AG09309 (cell line): ENCODE measurements around the gene ETV3.

Experiments
- DNase-seq: peaks from one replicate; pipeline ENCODE4 v3.0.0-alpha.2; 2010; ENCODE audit warnings: low read depth
- H3K4me3 ChIP-seq: 2 replicates; pipeline ENCODE4 v1.5.1; 2011; ENCODE audit warnings: mild to moderate bottlenecking, low read depth, low read length, moderate library complexity; ENCODE audit not compliant: control insufficient read depth
- TF ChIP-seq, protein P1 (sequence below): IDR thresholded peaks from 2 replicates; pipeline ENCODE4 v1.5.1; 2011; ENCODE audit warnings: mild to moderate bottlenecking, low read depth, low read length, inconsistent platforms; ENCODE audit not compliant: insufficient read depth, control insufficient read depth; ENCODE audit errors: missing control alignments

The ETV3 gene

DNA sequence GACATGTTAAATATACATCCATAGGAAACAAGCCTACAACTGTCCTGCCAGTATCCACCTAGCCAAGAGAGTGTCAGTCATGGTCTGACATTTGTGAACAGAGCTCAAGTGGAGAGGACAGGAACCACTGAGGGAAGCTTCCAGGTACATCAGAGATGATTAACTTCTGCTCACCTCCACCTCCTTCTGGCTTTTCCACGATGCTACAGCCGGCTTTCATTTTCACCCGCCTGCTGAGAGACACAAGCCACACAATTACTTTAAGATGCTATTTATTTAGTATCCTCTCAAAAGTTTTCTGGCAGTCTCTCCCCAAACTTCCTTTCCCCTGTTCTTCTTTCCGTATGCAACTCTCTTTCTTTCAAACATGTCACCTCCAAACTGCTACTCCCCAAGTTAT, 2.1 kb downstream of the ETV3 start:
- TF ChIP-seq, protein P1, sequence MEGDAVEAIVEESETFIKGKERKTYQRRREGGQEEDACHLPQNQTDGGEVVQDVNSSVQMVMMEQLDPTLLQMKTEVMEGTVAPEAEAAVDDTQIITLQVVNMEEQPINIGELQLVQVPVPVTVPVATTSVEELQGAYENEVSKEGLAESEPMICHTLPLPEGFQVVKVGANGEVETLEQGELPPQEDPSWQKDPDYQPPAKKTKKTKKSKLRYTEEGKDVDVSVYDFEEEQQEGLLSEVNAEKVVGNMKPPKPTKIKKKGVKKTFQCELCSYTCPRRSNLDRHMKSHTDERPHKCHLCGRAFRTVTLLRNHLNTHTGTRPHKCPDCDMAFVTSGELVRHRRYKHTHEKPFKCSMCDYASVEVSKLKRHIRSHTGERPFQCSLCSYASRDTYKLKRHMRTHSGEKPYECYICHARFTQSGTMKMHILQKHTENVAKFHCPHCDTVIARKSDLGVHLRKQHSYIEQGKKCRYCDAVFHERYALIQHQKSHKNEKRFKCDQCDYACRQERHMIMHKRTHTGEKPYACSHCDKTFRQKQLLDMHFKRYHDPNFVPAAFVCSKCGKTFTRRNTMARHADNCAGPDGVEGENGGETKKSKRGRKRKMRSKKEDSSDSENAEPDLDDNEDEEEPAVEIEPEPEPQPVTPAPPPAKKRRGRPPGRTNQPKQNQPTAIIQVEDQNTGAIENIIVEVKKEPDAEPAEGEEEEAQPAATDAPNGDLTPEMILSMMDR: no peak
- H3K4me3 ChIP-seq: no peak overlapping the region; the same call in 1 of the 2 replicates
- DNase-seq: no peak

DNA sequence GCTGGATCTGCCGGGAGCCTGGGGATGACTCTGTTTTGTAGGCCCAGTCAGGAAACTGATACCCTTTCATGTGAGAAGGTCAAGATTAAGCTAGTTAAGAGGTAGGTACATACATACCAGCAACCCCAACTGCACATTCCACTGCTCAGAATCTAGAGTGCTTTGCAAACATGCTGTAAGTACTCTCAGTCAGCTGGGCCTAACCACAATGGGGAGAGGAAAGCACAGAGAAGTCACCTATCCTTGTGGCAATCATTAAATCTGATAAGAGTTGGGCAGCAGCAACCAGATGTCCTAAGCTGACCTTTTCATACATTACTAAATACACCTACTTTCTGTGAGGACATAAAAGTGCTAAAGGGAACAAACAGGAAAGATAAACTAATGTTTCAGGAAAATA, 2.5 kb downstream of the ETV3 start:
- no peak for DNase-seq
- no peak overlapping the region for H3K4me3 ChIP-seq
- TF ChIP-seq, protein P1: no peak

DNA sequence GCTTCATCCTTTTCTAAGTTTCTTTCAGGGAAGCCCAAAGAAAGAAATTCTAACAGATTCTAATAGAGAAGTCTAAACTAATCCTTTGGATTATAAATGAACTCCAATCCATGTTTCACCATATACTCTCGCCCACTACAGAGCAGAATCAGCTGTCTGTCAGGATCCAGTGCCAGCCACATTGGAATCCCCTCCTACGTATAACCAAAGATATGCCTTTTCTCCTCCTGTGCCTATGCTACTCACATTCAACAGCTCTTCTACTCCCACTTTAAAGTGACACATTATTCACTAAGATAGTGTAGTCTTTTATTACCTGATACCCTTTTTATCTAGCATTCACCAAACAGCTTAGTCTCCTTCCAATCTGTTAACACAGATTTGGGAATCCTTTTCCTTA, 3.1 kb downstream of the ETV3 start:
- no peak overlapping the region for H3K4me3 ChIP-seq
- TF ChIP-seq, protein P1: no peak
- no peak for DNase-seq

DNA sequence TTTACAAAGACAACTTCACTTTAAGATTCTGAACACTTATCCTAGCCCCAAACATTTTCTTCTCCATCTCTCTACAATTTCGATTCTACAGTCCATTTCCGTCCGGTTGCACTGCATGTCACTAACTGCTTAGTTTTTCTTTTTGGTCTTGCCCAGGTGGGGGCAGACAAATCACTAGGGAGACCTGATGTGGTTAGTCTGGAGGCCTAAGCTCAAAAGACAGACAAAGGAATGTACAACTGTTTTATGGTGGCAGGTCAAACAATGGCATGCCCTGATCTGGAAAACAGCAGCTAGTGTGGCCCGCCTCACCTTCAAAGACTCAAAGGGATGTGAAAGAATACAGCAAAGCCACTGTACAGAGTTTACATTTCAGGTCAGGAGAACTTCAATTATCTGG, 3.8 kb downstream of the ETV3 start:
- DNase-seq: no peak
- TF ChIP-seq, protein P1: no peak

DNA sequence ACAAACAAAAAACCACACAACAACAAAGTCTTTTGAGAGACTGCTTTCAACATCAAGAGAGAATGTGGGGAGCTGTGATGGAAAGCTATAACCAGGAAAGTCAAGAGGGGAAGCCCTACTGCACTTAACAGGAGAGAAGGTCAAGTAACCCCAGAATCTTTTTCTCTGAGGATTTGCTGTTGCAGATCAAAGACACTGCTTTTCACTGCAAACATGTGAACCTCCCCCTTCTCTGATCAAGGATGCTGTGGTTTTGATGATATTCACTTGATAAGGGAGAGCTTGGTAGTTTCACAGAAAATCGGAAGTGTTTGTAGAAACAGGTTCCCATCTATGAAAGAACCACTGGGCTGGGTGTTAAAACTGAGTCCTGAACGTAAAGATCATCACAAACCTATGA, 4.8 kb downstream of the ETV3 start:
- no peak overlapping the region for H3K4me3 ChIP-seq
- TF ChIP-seq, protein P1: no peak
- no peak for DNase-seq

More for the DNA sequence above, 3.8 kb downstream of the ETV3 start:
- no peak overlapping the region for H3K4me3 ChIP-seq

DNA sequence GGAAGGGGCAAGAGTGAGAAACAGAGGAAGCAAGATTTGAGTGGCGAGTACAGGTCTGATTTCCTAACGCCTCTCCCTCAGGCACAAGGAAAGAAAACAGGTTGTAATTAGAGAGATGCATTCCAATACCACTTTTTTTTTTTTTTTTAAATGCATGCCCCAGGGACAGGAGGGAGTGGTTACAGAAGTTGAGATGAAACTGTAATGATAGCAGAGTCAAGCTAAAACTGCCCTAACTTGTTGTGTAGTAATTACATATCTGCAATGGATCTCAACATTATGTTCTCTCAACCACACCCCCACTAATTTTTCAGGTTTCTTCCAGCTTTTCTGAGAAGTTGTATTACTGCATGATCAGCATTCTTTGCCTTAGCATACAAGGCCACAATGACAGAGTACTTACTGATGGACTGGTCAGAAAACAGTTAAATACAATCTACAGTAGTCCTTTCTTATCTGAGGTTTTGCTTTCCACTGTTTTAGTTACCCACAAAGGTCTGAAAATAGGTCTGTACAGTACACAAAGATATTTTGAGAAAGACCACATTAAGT, 5.5 kb downstream of the ETV3 start:
- TF ChIP-seq, protein P1: no peak
- H3K4me3 ChIP-seq: no peak overlapping the region
- DNase-seq: no peak

DNA sequence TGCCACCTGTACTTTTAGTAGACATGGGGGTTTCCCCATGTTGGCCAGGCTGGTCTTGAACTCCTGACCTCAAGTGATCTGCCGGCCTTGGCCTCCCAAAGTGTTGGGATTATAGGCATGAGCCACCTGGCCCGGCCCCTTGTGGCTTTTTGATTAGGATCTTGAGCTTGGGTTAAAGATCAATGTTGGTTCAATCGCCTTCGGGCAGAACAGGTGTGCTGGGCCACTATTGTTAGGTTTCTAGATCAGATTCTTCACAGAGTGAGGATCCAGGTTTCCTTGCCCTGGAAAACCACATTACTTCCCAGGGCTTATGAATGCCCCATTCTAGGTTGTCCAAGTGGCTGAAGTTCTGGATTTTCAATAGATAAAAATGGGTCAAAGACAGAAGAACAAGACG, 6.1 kb downstream of the ETV3 start:
- TF ChIP-seq, protein P1: no peak
- no peak overlapping the region for H3K4me3 ChIP-seq
- no peak for DNase-seq
